DND-41 (cell line): ENCODE data around the gene SPRYD3.

Experiments used
- ATAC-seq: fragments of 200-7000 bp; cut with Tn5 transposase; 3 replicates; pipeline ENCODE4 v1.9.1; 2021; ENCODE audit warnings: low read depth; ENCODE audit not compliant: insufficient read depth
- DNase-seq: peaks from one replicate; pipeline ENCODE4 v3.0.0-alpha.2; 2020
- H2AFZ ChIP-seq: 2 replicates; pipeline ENCODE4 v1.6.0; 2012; ENCODE audit warnings: low read depth, low read length
- H3K27ac ChIP-seq: 2 replicates; pipeline ENCODE4 v1.5.1; 2012; ENCODE audit warnings: low read length, inconsistent platforms
- H3K27me3 ChIP-seq: fragments of 200-600 bp; sonication (generic); 2 replicates; pipeline ENCODE4 v1.6.0; 2012; ENCODE audit warnings: low read length, mild to moderate bottlenecking, inconsistent platforms; ENCODE audit not compliant: insufficient read depth, poor library complexity
- H3K36me3 ChIP-seq: 2 replicates; pipeline ENCODE4 v1.5.1; 2012; ENCODE audit warnings: low read length, inconsistent platforms; ENCODE audit not compliant: insufficient read depth
- H3K4me1 ChIP-seq: 2 replicates; pipeline ENCODE4 v1.5.1; 2012; ENCODE audit warnings: mild to moderate bottlenecking, low read length; ENCODE audit not compliant: insufficient read depth
- H3K4me2 ChIP-seq: 2 replicates; pipeline ENCODE4 v1.6.0; 2012; ENCODE audit warnings: mild to moderate bottlenecking, moderate library complexity, low read length, inconsistent platforms; ENCODE audit not compliant: insufficient read depth
- H3K4me3 ChIP-seq, 2 experiments: fragments of 200-600 bp in 1 of 2; shearing (Covaris generic) in 1 of 2; 2 replicates each; pipeline ENCODE4 v1.5.1; 2012 to 2016; ENCODE audit warnings: inconsistent platforms in 2 of 2, low read length in 2 of 2, mild to moderate bottlenecking in 2 of 2, low read depth in 1 of 2, moderate library complexity in 1 of 2
- H3K79me2 ChIP-seq: 2 replicates; pipeline ENCODE4 v1.6.0; 2012; ENCODE audit warnings: low read length, inconsistent platforms; ENCODE audit not compliant: insufficient read depth
- H3K9ac ChIP-seq: 2 replicates; pipeline ENCODE4 v1.6.0; 2012; ENCODE audit warnings: low read depth, mild to moderate bottlenecking, inconsistent platforms, low read length, moderate library complexity
- H3K9me3 ChIP-seq: 2 replicates; pipeline ENCODE4 v1.5.1; 2012; ENCODE audit warnings: low read length, moderate library complexity, mild to moderate bottlenecking, inconsistent platforms; ENCODE audit not compliant: insufficient read depth, severe bottlenecking
- H4K20me1 ChIP-seq: 2 replicates; pipeline ENCODE4 v1.6.0; 2012; ENCODE audit warnings: low read length; ENCODE audit not compliant: insufficient read depth
- CTCF ChIP-seq: IDR thresholded peaks from 2 replicates; pipeline ENCODE4 v1.5.1; 2012; ENCODE audit warnings: borderline replicate concordance, low read length, moderate library complexity, mild to moderate bottlenecking; ENCODE audit not compliant: poor library complexity, severe bottlenecking; ENCODE audit errors: extremely low read depth
- EZH2 ChIP-seq: IDR thresholded peaks from 3 replicates; pipeline ENCODE4 v1.6.1; 2012; ENCODE audit warnings: borderline replicate concordance, low read depth, mild to moderate bottlenecking, moderate library complexity, low read length, inconsistent platforms; ENCODE audit not compliant: severe bottlenecking

Gene SPRYD3

GRCh38 chr12:53097564-53098353 lies 18.6 kb upstream of the SPRYD3 start, which contains the start of gene IGFBP6:
Gene IGFBP6, plus strand, starts transcription at chr12:53097667. Its CDS starts 51 bp downstream, at chr12:53097718.
- peak within 1 kb of the TSS; percentile 33; the same call in 1 of the 2 replicates for H3K9ac ChIP-seq
- ATAC-seq (peak; percentile 68), DNase-seq (peak; percentile 65)
- peak within 1 kb of the TSS; percentile 80 for H3K4me2 ChIP-seq
- no peaks in the 10 kb centered on the region for H3K36me3 ChIP-seq
- H3K79me2 ChIP-seq: no peaks in the 10 kb centered on the region
- peak within 1 kb of the TSS in 1 of 2 experiments; percentile 53; a peak in 2 of 4 replicates for H3K4me3 ChIP-seq
- H3K4me1 ChIP-seq: peaks cover 20% of the 10 kb centered on the region
- H3K27ac ChIP-seq: no peak within 1 kb of the TSS
- no peaks in the 10 kb centered on the region for H3K9me3 ChIP-seq
- H4K20me1 ChIP-seq: peaks cover 7% of the 10 kb centered on the region; the same call in 1 of the 2 replicates
- TF ChIP-seq CTCF: no peak
- peak; percentile 81 for TF ChIP-seq EZH2
- H2AFZ ChIP-seq: peak within 1 kb of the TSS; percentile 36; the same call in 1 of the 2 replicates
- peaks cover 42% of the 10 kb centered on the region for H3K27me3 ChIP-seq

DNA sequence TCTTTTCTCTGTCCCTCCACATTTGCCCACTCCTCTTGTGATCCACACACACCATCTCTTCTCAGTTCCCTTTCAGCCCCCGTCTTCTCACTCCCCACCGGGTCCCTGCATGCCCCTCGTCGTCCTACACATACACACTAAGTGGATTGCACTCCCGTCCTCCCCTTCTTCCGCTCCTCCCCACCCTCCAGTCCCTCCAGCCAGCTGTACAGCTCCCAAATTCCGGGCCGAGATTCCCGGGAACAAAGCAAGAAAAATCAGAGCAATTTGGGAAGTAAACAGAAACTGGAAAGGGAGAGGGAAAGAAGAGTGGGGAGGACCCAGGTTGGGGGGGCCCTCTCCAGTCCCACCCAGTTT lies 18.0 kb upstream of the SPRYD3 start:
- Histone ChIP-seq H3K4me2 (peak overlapping the region; percentile 80), H3K4me1 (peaks cover 20% of the 10 kb centered on the region), H3K9ac (peak overlapping the region; percentile 33; the same call in 1 of the 2 replicates), H3K27me3 (peaks cover 42% of the 10 kb centered on the region), H3K36me3 (no peaks in the 10 kb centered on the region), H3K79me2 (no peaks in the 10 kb centered on the region), H4K20me1 (peaks cover 7% of the 10 kb centered on the region; the same call in 1 of the 2 replicates), H3K4me3 (peak overlapping the region in 1 of 2 experiments; percentile 53; a peak in 2 of 4 replicates), H3K27ac (no peak overlapping the region), H2AFZ (no peak overlapping the region), H3K9me3 (no peaks in the 10 kb centered on the region)
- ATAC-seq: no peak
- no peak for TF ChIP-seq EZH2
- TF ChIP-seq CTCF: no peak
- no peak for DNase-seq

- Histone ChIP-seq H3K4me3 (no peak overlapping the region), H2AFZ (no peak overlapping the region), H3K27ac (no peak overlapping the region), H3K4me2 (peak overlapping the region; percentile 80), H3K4me1 (peaks cover 20% of the 10 kb centered on the region), H3K36me3 (no peaks in the 10 kb centered on the region), H3K9ac (no peak overlapping the region), H3K9me3 (no peaks in the 10 kb centered on the region), H3K79me2 (no peaks in the 10 kb centered on the region), H3K27me3 (peaks cover 42% of the 10 kb centered on the region), H4K20me1 (peaks cover 7% of the 10 kb centered on the region; the same call in 1 of the 2 replicates)
- no peak for DNase-seq
- ATAC-seq: no peak
- TF ChIP-seq EZH2: no peak
- no peak for TF ChIP-seq CTCF
These were observed 17.6 kb upstream of the SPRYD3 start for GRCh38 chr12:53096759-53097158.
